Stomach (tissue), 4 donors: ENCODE measurements around the gene L3MBTL3.

Experiments used
- EP300 ChIP-seq: sonication (generic); formaldehyde crosslinking; IDR thresholded peaks from one replicate; pipeline ENCODE4 v1.6.1; 2017; ENCODE audit warnings: antibody characterized with exemption
- TF ChIP-seq, protein P1 (sequence below), 7 experiments: fragments of 450-650 bp in 4 of 7; fragments of 200-600 bp in 3 of 7; sonication (generic) in 3 of 7; IDR thresholded peaks; one replicate each; pipeline ENCODE4 v1.5.1; 2016 to 2019; ENCODE audit warnings: antibody characterized with exemption in 7 of 7, control low read depth in 2 of 7, mild to moderate bottlenecking in 1 of 7

DNA sequence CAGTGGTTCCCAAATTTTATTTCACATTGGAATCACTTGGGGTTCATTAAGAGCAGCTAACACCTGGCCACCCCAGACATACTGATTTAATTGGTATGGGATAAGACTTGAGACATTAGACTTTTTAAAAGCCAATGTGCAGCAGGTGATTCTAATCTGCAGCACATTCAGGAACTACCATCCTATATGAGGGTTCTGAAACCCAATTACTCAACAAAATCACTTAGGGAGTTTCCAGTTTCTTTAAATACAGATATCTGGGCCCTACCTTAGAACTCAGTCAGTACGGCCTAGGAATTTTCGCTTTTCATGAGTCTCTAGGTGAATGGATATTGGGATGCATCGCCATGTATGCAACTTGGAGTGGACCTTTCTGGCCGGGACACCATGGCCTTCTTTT, 24.0 kb upstream of the L3MBTL3 start:
- TF ChIP-seq, protein P1, sequence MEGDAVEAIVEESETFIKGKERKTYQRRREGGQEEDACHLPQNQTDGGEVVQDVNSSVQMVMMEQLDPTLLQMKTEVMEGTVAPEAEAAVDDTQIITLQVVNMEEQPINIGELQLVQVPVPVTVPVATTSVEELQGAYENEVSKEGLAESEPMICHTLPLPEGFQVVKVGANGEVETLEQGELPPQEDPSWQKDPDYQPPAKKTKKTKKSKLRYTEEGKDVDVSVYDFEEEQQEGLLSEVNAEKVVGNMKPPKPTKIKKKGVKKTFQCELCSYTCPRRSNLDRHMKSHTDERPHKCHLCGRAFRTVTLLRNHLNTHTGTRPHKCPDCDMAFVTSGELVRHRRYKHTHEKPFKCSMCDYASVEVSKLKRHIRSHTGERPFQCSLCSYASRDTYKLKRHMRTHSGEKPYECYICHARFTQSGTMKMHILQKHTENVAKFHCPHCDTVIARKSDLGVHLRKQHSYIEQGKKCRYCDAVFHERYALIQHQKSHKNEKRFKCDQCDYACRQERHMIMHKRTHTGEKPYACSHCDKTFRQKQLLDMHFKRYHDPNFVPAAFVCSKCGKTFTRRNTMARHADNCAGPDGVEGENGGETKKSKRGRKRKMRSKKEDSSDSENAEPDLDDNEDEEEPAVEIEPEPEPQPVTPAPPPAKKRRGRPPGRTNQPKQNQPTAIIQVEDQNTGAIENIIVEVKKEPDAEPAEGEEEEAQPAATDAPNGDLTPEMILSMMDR (IDR thresholded peaks at IDR 0.05): no peak
- no peak for TF ChIP-seq EP300
